KG1 (cell line): Measurements from ENCODE around the gene CDADC1.
"Not testable (repeated sequence)": the region's sequence is repeated elsewhere in the genome, so short reads cannot be mapped to it uniquely, and the experiment has no call there.

ENCODE experiments used
- DNase-seq: peaks from one replicate; lab custom pipeline; 2025; lab: John Stamatoyannopoulos, UW

CDADC1 gene

GRCh38 chr13:49315756-49316482 lies 68.2 kb downstream of the CDADC1 start:
- no peak for DNase-seq

GRCh38 chr13:49319551-49319950 lies 71.8 kb downstream of the CDADC1 start:
- DNase-seq = no peak

GRCh38 chr13:49319951-49320350 lies 72.2 kb downstream of the CDADC1 start:
- DNase-seq = no peak

- DNase-seq = no peak
Observed at GRCh38 chr13:49320975-49321374, 73.2 kb downstream of the CDADC1 start.

GRCh38 chr13:49322702-49323101 lies 75.0 kb downstream of the CDADC1 start:
- no peak for DNase-seq

GRCh38 chr13:49323344-49323743 lies 75.6 kb downstream of the CDADC1 start:
- DNase-seq = no peak

GRCh38 chr13:49326222-49326917 lies 78.6 kb downstream of the CDADC1 start:
- no peak for DNase-seq

GRCh38 chr13:49327145-49327544 lies 79.4 kb downstream of the CDADC1 start:
- not testable (repeated sequence) for DNase-seq

GRCh38 chr13:49329831-49330545 lies 82.3 kb downstream of the CDADC1 start:
- no peak for DNase-seq

GRCh38 chr13:49330546-49330864 lies 82.8 kb downstream of the CDADC1 start:
- DNase-seq = no peak

GRCh38 chr13:49336655-49337054 lies 88.9 kb downstream of the CDADC1 start:
- DNase-seq = no peak

GRCh38 chr13:49340161-49340560 lies 92.4 kb downstream of the CDADC1 start:
- DNase-seq = no peak

- no peak for DNase-seq
Observed at GRCh38 chr13:49341517-49341916, 93.8 kb downstream of the CDADC1 start.

- DNase-seq = no peak
Observed at GRCh38 chr13:49341941-49342340, 94.2 kb downstream of the CDADC1 start.

GRCh38 chr13:49342454-49342853 lies 94.7 kb downstream of the CDADC1 start:
- DNase-seq = no peak
